ENCODE data around the gene CDADC1.

CDADC1 gene

GRCh38 chr13:49248622-49249002 is 887 bp downstream of the CDADC1 start:
- no peak for DNase-seq (ENCODE audit: low read depth)
- peak overlapping the region; percentile 68 for H3K4me3 ChIP-seq (ENCODE audit: control insufficient read depth, low read depth, low read length)
- peak; percentile 28 for TF ChIP-seq CTCF (IDR thresholded peaks at IDR 0.05; ENCODE audit: control insufficient read depth, insufficient read depth, low read depth, low read length, missing control alignments)

- H3K4me3 ChIP-seq (ENCODE audit: control insufficient read depth, low read depth, low read length): no peak overlapping the region
- TF ChIP-seq CTCF (IDR thresholded peaks at IDR 0.05; ENCODE audit: control insufficient read depth, insufficient read depth, low read depth, low read length, missing control alignments): no peak
- no peak for DNase-seq (ENCODE audit: low read depth)
These were observed 3.6 kb downstream of the CDADC1 start for GRCh38 chr13:49251326-49251725.

GRCh38 chr13:49253310-49253709 is 5.6 kb downstream of the CDADC1 start:
- H3K4me3 ChIP-seq (ENCODE audit: control insufficient read depth, low read depth, low read length): no peak overlapping the region
- DNase-seq (ENCODE audit: low read depth): no peak
- no peak for TF ChIP-seq CTCF (IDR thresholded peaks at IDR 0.05; ENCODE audit: control insufficient read depth, insufficient read depth, low read depth, low read length, missing control alignments)

- no peak for TF ChIP-seq CTCF (IDR thresholded peaks at IDR 0.05; ENCODE audit: control insufficient read depth, insufficient read depth, low read depth, low read length, missing control alignments)
- no peak overlapping the region for H3K4me3 ChIP-seq (ENCODE audit: control insufficient read depth, low read depth, low read length)
- no peak for DNase-seq (ENCODE audit: low read depth)
These were observed 6.3 kb downstream of the CDADC1 start for GRCh38 chr13:49254007-49254406.

- no peak overlapping the region for H3K4me3 ChIP-seq (ENCODE audit: control insufficient read depth, low read depth, low read length)
- no peak for TF ChIP-seq CTCF (IDR thresholded peaks at IDR 0.05; ENCODE audit: control insufficient read depth, insufficient read depth, low read depth, low read length, missing control alignments)
- DNase-seq (ENCODE audit: low read depth): no peak
These were observed 9.1 kb downstream of the CDADC1 start for GRCh38 chr13:49256841-49257240.

- no peak for DNase-seq (ENCODE audit: low read depth)
- no peak for TF ChIP-seq CTCF (IDR thresholded peaks at IDR 0.05; ENCODE audit: control insufficient read depth, insufficient read depth, low read depth, low read length, missing control alignments)
- H3K4me3 ChIP-seq (ENCODE audit: control insufficient read depth, low read depth, low read length): no peak overlapping the region
These were observed 10.5 kb downstream of the CDADC1 start for GRCh38 chr13:49258089-49258796.

Data from AG09309 (cell line).